Activated T-cell treated with anti-CD3 and anti-CD28 coated beads, Interleukin-2, amount 50 U/mL, for 4 hours (primary cell): Measurements from ENCODE around the gene RFPL4A. TPM values are rescaled to one million over a fixed set of nuclear protein-coding genes. Genes with fewer than 3 reads are reported as not detected.
"Not testable (repeated sequence)": the region's sequence is repeated elsewhere in the genome, so short reads cannot be mapped to it uniquely, and the experiment has no call there.

Experiments
- ATAC-seq, 2 donors: fragments of 200-7000 bp; cut with Tn5 transposase; one replicate each; pipeline ENCODE4 v1.10.0; 2021
- DNase-seq: peaks from one replicate; pipeline ENCODE4 v3.0.0-alpha.2; 2020
- H3K27me3 Mint-ChIP-seq: one replicate; pipeline ENCODE4 v1.8.0; 2021; ENCODE audit warnings: low read depth, mixed read lengths
- H3K36me3 Mint-ChIP-seq: one replicate; pipeline ENCODE4 v1.8.0; 2022; ENCODE audit warnings: mixed read lengths; ENCODE audit not compliant: insufficient read depth
- H3K4me1 Mint-ChIP-seq: one replicate; pipeline ENCODE4 v1.8.0; 2021; ENCODE audit warnings: low read depth, mixed read lengths
- H3K4me3 Mint-ChIP-seq: one replicate; pipeline ENCODE4 v1.8.0; 2021; ENCODE audit warnings: mild to moderate bottlenecking, moderate library complexity, mixed read lengths
- H3K9me3 Mint-ChIP-seq: one replicate; pipeline ENCODE4 v1.8.0; 2021; ENCODE audit warnings: mixed read lengths
- total RNA-seq, 3 donors: library from RNA; stranded (reverse); gene quantifications; one replicate each; pipeline ENCODE4 v1.2.1, GENCODE V29; 2021

Gene RFPL4A
- not detected for total RNA-seq

- ATAC-seq, H3K4me3 Mint-ChIP-seq, H3K36me3 Mint-ChIP-seq, H3K4me1 Mint-ChIP-seq, DNase-seq, H3K9me3 Mint-ChIP-seq: not testable (repeated sequence)
- peaks cover 15% of the 10 kb centered on the region for H3K27me3 Mint-ChIP-seq
Observed at GRCh38 chr19:55758797-55759196, at the start of gene RFPL4A. RFPL4A (plus strand) TSS chr19:55759097; CDS start chr19:55761801, 2,704 bp downstream.

DNA sequence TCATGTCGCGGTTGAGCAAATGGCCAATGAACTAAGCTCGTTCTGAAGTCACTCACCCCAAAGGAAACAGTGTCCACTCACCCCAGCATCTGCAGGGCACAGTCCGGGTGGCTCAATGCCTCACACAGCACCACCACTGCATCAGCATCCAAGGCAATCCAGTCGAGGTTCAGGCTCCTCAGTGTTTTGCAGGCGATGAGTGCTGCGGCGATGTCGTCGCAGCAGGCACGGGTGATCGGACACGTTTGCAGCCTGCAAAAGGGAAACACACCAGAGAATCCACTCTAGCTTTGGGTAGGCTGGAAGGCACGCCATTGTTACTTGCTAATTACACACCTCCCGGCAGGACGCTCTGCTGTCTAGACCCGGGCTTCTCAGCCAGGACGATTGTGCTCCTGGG, 47.2 kb upstream of the RFPL4A start:
- Mint-ChIP-seq H3K4me3 (no peak overlapping the region), H3K36me3 (no peaks in the 10 kb centered on the region), H3K27me3 (peaks cover 9% of the 10 kb centered on the region), H3K9me3 (no peaks in the 10 kb centered on the region), H3K4me1 (peaks cover 6% of the 10 kb centered on the region)
- no peak for DNase-seq
- no peak for ATAC-seq

DNA sequence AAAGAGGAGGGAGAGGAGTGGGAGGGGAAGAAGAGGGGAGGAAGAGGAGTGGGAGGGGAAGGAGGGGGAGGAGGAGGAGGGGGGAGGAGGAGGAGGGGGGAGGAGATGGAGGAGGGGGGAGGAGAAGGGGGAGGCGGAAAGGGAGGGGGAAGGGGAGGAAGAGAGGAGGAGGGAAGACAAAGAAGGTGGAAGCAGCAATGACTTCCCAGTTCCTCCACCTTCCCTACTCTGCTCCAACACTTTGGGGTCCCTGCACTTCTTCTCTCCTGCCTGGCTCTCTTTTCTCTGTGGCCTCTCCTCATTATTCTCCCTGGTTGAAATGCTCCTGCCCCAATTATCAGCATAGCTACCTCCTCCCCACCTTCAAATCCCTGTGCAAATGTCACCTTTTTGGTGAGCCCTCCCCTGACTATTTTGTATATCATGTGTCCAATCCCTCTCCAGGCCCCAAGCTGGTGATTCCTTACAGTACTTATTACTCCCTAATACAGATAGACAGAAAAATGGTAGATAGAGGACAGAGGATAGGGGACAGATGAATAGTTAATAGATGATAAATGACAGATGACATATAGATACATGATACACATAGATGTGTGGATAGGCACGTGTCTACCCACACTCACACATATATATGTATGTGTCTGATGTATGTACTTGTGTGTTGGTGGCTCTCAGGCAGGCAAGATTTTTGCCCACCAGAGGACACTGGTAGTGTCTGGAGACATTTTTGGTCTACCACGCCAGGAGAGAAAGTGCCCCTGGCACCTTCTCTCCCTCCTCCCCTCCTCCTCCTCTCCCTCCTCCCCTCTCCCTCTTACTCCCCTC, 45.9 kb upstream of the RFPL4A start:
- Mint-ChIP-seq H3K4me3 (no peak overlapping the region), H3K27me3 (peaks cover 20% of the 10 kb centered on the region), H3K36me3 (no peaks in the 10 kb centered on the region), H3K9me3 (no peaks in the 10 kb centered on the region), H3K4me1 (peaks cover 6% of the 10 kb centered on the region)
- DNase-seq (no peak), ATAC-seq (no peak)

DNA sequence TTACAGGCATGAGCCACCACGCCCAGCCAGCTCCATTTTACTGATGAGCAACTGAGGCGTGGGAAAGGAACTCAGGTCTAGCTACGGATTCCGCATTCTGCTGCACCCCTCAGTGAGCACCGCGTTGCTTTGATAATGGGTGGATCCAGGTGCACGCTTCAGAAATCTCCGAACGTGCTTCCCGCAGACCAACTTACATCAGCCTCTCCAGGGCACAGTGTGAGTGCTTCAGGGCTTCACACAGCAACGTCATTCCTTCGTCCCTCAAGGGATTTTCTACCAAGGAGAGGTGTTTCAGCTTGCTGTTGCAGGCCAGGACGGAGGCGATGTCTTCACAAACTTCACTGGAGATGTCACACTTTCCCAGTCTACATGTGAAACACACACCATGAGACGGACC, 42.4 kb upstream of the RFPL4A start:
- Mint-ChIP-seq H3K4me1 (peaks cover 6% of the 10 kb centered on the region), H3K36me3 (no peaks in the 10 kb centered on the region), H3K27me3 (peaks cover 45% of the 10 kb centered on the region), H3K9me3 (peaks cover 8% of the 10 kb centered on the region), H3K4me3 (no peak overlapping the region)
- ATAC-seq = no peak
- no peak for DNase-seq

DNA sequence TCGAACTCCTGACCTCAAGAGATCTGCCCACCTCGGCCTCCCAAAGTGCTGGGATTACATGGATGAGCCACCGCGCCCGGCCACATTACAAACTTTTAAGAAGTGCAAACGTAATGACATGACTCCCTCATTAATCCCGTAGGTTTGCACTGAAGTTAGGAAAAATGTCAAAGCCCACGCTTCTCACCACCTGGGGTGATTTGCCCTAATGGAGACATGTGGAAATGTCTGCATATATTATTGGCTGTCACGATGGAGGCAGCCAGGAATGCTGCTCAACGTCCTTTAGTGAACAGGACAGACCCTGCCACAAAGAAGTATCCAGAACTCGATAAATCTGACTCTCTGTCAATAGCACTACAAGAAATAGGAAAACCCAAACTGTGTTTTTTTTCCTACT, 41.6 kb upstream of the RFPL4A start:
- no peak for ATAC-seq
- peaks cover 49% of the 10 kb centered on the region for H3K27me3 Mint-ChIP-seq
- H3K4me3 Mint-ChIP-seq = no peak overlapping the region
- peaks cover 15% of the 10 kb centered on the region for H3K9me3 Mint-ChIP-seq
- H3K36me3 Mint-ChIP-seq = no peaks in the 10 kb centered on the region
- peaks cover 4% of the 10 kb centered on the region for H3K4me1 Mint-ChIP-seq
- no peak for DNase-seq

GRCh38 chr19:55717879-55718711, 40.8 kb upstream of the RFPL4A start:
- Mint-ChIP-seq H3K27me3 (peaks cover 54% of the 10 kb centered on the region), H3K9me3 (peaks cover 19% of the 10 kb centered on the region)
- not testable (repeated sequence) for H3K36me3 Mint-ChIP-seq, H3K4me3 Mint-ChIP-seq, H3K4me1 Mint-ChIP-seq, ATAC-seq, DNase-seq

GRCh38 chr19:55720214-55720746, 38.6 kb upstream of the RFPL4A start:
- Mint-ChIP-seq H3K4me3 (no peak overlapping the region), H3K4me1 (no peaks in the 10 kb centered on the region), H3K27me3 (peaks cover 53% of the 10 kb centered on the region)

GRCh38 chr19:55720801-55721200, 38.1 kb upstream of the RFPL4A start:
- no peaks in the 10 kb centered on the region for H3K4me1 Mint-ChIP-seq
- DNase-seq (no peak), ATAC-seq (no peak)
- H3K27me3 Mint-ChIP-seq = peaks cover 53% of the 10 kb centered on the region
- peaks cover 19% of the 10 kb centered on the region for H3K9me3 Mint-ChIP-seq
- no peak overlapping the region for H3K4me3 Mint-ChIP-seq
- H3K36me3 Mint-ChIP-seq = no peaks in the 10 kb centered on the region

More at GRCh38 chr19:55720214-55720746, 38.6 kb upstream of the RFPL4A start:
- no peak for DNase-seq
- Mint-ChIP-seq H3K9me3 (peaks cover 19% of the 10 kb centered on the region), H3K36me3 (no peaks in the 10 kb centered on the region)
- no peak for ATAC-seq

DNA sequence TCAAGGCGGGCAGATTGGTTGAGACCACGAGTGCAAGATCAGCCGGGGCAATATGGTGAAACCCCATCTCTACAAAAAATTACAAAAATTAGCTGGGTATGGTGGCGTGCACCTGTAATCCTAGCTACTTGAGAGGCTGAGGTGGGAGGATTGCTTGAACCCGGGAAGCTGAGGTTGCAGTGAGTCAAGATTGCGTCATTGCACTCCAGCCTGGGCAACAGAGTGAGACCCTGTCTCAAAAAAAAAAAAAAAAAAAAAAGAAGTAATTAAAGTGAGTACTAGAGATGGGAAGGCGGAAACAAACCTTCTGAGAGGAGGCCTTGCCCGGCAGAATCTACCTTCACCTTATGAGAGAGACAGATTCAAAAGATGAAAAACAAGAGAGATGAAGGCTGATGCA, 35.4 kb upstream of the RFPL4A start:
- Mint-ChIP-seq H3K36me3 (no peaks in the 10 kb centered on the region), H3K27me3 (peaks cover 38% of the 10 kb centered on the region), H3K4me1 (no peaks in the 10 kb centered on the region), H3K4me3 (no peak overlapping the region), H3K9me3 (peaks cover 19% of the 10 kb centered on the region)
- ATAC-seq (no peak), DNase-seq (no peak)

DNA sequence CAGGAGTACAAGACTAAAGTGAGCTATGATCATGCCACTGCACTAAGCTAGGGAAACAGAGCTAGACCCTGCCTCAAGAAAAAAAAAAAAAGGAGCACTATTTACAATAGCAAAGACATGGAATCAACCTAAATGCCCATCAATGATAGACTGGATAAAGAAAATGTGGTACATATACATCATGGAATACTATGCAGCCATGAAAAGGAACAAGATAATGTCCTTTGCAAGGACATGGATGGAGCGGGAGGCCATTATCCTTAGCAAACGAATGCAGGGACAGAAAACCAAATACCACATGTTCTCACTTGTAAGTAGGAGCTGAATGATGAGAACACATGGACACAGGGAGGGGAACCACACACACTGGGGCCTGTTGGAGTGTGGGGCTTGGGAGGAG, 28.5 kb upstream of the RFPL4A start:
- H3K27me3 Mint-ChIP-seq, DNase-seq, H3K9me3 Mint-ChIP-seq, H3K4me1 Mint-ChIP-seq, H3K36me3 Mint-ChIP-seq, ATAC-seq, H3K4me3 Mint-ChIP-seq: not testable (repeated sequence)

DNA sequence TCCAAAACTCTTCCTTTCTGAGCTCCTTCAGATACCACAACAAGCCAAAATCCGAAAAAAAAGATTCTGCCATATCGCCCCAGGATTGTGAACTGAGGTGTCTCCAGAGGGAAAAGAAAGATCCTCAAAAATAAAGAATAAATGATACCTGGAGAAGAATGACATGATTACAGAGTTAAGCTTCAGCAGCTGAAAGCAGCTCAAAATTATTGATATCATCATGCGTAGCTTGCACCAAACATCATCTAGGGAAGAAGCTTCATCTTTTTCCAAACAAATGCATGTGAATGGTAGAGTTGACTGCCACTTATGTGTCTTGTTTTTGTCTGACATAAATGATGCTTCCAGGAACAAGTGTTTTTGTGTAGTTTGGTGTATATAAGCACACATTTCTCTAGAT, 20.6 kb upstream of the RFPL4A start, which contains the start of gene NLRP9:
Gene NLRP9 (minus strand): TSS at position 101 of the 400 bp plus-strand sequence. CDS start 28 bp downstream, at position 73.
- Mint-ChIP-seq H3K4me3 (no peak within 1 kb of the TSS), H3K9me3 (no peaks in the 10 kb centered on the region), H3K27me3 (peaks cover 17% of the 10 kb centered on the region), H3K36me3 (no peaks in the 10 kb centered on the region), H3K4me1 (no peaks in the 10 kb centered on the region)
- no peak for DNase-seq
- ATAC-seq = no peak

DNA sequence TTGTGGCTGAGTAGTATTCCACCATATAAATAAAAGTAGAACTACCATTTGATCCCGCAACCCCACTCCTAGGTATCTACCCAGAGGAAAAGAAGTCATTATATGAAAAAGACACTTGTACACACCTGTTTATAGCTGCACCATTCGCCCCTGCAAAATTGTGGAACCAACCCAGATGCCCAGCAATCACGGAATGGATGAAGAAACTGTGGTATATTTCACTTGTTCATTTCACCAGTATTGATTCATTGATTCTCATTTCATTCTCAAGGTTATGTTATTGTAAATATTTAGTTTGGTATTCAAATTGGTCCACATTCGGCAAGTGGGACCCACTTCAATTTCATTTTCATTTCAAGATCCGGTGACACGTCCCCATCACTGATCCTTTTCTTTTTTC, 8.2 kb upstream of the RFPL4A start:
- H3K9me3 Mint-ChIP-seq = no peaks in the 10 kb centered on the region
- no peak overlapping the region for H3K4me3 Mint-ChIP-seq
- peaks cover 5% of the 10 kb centered on the region for H3K27me3 Mint-ChIP-seq
- no peak for DNase-seq
- H3K4me1 Mint-ChIP-seq = no peaks in the 10 kb centered on the region
- no peaks in the 10 kb centered on the region for H3K36me3 Mint-ChIP-seq
- ATAC-seq = no peak

DNA sequence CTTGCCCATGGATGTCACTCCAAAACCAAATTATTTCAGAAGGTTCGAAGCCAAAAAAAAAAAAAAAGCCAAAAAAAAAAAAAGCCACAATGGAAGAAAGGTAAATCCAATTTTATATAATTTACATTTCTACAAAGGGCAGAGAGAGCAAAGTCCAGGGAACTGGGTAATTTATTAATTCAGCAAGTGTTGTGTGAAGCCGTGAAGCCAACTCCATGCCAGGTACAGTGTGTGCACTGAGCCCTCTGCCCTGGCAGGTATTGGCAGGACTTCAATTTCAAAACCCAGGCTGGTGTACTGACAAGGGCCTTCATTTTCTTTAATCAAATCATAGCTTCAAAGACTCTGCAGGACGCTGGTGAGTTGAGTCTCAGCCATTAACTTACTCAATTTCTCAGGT, 5.5 kb upstream of the RFPL4A start:
- Mint-ChIP-seq H3K9me3 (no peaks in the 10 kb centered on the region), H3K36me3 (no peaks in the 10 kb centered on the region), H3K27me3 (peaks cover 12% of the 10 kb centered on the region), H3K4me3 (no peak overlapping the region), H3K4me1 (no peaks in the 10 kb centered on the region)
- ATAC-seq = no peak
- DNase-seq = no peak

- H3K4me1 Mint-ChIP-seq = not testable (repeated sequence)
Observed at GRCh38 chr19:55756808-55757207, 2.1 kb upstream of the RFPL4A start.

More at GRCh38 chr19:55756808-55757207, 2.1 kb upstream of the RFPL4A start:
- H3K36me3 Mint-ChIP-seq, H3K4me3 Mint-ChIP-seq, DNase-seq, ATAC-seq, H3K9me3 Mint-ChIP-seq: not testable (repeated sequence)
- peaks cover 14% of the 10 kb centered on the region for H3K27me3 Mint-ChIP-seq
